Left lung (tissue), 10 donors: Measurements from ENCODE around the gene TANGO6. TPM values are rescaled to one million over a fixed set of nuclear protein-coding genes. Genes with fewer than 3 reads are reported as not detected.
"Not testable (repeated sequence)": the region's sequence is repeated elsewhere in the genome, so short reads cannot be mapped to it uniquely, and the experiment has no call there.

ENCODE experiments used
- ATAC-seq: fragments of 200-7000 bp; cut with Tn5 transposase; one replicate; pipeline ENCODE4 v1.9.1; 2020; ENCODE audit warnings: moderate library complexity
- DNase-seq, 4 donors: peaks; one replicate each; pipeline ENCODE4 v3.0.0-alpha.2; 2013 to 2020
- H3K27ac ChIP-seq, 2 donors: fragments of 200-600 bp; sonication (generic) in 1 of 2; one replicate each; pipeline versions ENCODE4 v1.5.0 to v1.8.0; 2020 to 2021
- H3K27me3 ChIP-seq, 2 donors: fragments of 200-600 bp; sonication (generic) in 1 of 2; one replicate each; pipeline versions ENCODE4 v1.5.0 to v1.8.0; 2020 to 2021
- H3K36me3 ChIP-seq, 2 donors: fragments of 200-600 bp; sonication (generic) in 1 of 2; one replicate each; pipeline versions ENCODE4 v1.5.0 to v1.8.0; 2020 to 2021
- H3K4me1 ChIP-seq, 2 donors: fragments of 200-600 bp; one replicate each; pipeline ENCODE4 v1.8.0; 2021
- H3K4me3 ChIP-seq, 2 donors: fragments of 200-600 bp; sonication (generic) in 1 of 2; one replicate each; pipeline versions ENCODE4 v1.5.0 to v1.8.0; 2020 to 2021; ENCODE audit warnings: mild to moderate bottlenecking in 1 of 2
- H3K9me3 ChIP-seq, 2 donors: fragments of 200-600 bp; sonication (generic) in 1 of 2; one replicate each; pipeline versions ENCODE4 v1.5.0 to v1.8.0; 2020 to 2021
- intact Hi-C, 2 donors: fragments of 100-400 bp; cut with DNase I; formaldehyde crosslinking; loops; one replicate each; pipeline versions ENCODE4 v1.11.2 to v1.14.2; 2022
- polyA plus RNA-seq, 6 donors: library from polyadenylated mRNA; unstranded; fragments of 120-200 nt; gene quantifications; one replicate each; pipeline ENCODE4 v1.2.1, GENCODE V29; 2013; ENCODE audit not compliant: insufficient read length in 6 of 6
- total RNA-seq, 2 donors: library from RNA; stranded (reverse); fragmentation: NEBNext Ultra II Directional; extraction: Animal tissue kit (Norgen Biotek cat#: 25700); gene quantifications; one replicate each; pipeline ENCODE4 v1.2.1, GENCODE V29; 2021
- TF ChIP-seq, protein P1 (sequence below), 2 donors: fragments of 200-600 bp; sonication (generic) in 1 of 2; IDR thresholded peaks; one replicate each; pipeline versions ENCODE4 v1.5.0 to v1.8.0; 2021; ENCODE audit warnings: antibody characterized with exemption in 2 of 2
- donor health status: DM: no; HTN: yes; CAD: no.
- donor health status: DM: no; HTN: no; CAD: no.

TANGO6 gene
- total and polyA plus RNA-seq, 8 donors: 6.3 to 24.1 (median 7.9) TPM

- H3K4me1 ChIP-seq: no peaks in the 10 kb centered on the region
- intact Hi-C loops: no loop called here
- H3K4me3 ChIP-seq: no peak overlapping the region
- H3K27me3 ChIP-seq: no peaks in the 10 kb centered on the region
- no peaks in the 10 kb centered on the region for H3K36me3 ChIP-seq
- no peak for DNase-seq
- TF ChIP-seq, protein P1, sequence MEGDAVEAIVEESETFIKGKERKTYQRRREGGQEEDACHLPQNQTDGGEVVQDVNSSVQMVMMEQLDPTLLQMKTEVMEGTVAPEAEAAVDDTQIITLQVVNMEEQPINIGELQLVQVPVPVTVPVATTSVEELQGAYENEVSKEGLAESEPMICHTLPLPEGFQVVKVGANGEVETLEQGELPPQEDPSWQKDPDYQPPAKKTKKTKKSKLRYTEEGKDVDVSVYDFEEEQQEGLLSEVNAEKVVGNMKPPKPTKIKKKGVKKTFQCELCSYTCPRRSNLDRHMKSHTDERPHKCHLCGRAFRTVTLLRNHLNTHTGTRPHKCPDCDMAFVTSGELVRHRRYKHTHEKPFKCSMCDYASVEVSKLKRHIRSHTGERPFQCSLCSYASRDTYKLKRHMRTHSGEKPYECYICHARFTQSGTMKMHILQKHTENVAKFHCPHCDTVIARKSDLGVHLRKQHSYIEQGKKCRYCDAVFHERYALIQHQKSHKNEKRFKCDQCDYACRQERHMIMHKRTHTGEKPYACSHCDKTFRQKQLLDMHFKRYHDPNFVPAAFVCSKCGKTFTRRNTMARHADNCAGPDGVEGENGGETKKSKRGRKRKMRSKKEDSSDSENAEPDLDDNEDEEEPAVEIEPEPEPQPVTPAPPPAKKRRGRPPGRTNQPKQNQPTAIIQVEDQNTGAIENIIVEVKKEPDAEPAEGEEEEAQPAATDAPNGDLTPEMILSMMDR (IDR thresholded peaks at IDR 0.05): no peak
- ATAC-seq: no peak
- H3K9me3 ChIP-seq: no peaks in the 10 kb centered on the region
- H3K27ac ChIP-seq: no peak overlapping the region
Observed at GRCh38 chr16:69049603-69050375, 206.5 kb downstream of the TANGO6 start.

DNA sequence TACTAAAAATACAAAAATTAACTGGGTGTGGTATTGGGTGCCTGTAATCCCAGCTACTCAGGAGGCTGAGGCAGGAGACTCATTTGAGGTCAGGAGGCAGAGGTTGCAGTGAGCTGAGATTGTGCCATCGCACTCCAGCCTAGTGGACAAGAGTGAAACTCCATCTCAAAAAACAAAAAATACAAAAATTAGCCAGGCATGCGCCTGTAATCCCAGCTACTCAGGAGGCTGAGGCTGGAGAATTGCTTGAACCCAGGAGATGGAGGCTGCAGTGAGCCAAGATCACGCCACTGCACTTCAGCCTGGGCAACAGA, 208.1 kb downstream of the TANGO6 start:
- H3K27ac ChIP-seq, ATAC-seq, DNase-seq, intact Hi-C loops, H3K27me3 ChIP-seq, H3K36me3 ChIP-seq, H3K4me1 ChIP-seq, H3K4me3 ChIP-seq, H3K9me3 ChIP-seq: not testable (repeated sequence)

DNA sequence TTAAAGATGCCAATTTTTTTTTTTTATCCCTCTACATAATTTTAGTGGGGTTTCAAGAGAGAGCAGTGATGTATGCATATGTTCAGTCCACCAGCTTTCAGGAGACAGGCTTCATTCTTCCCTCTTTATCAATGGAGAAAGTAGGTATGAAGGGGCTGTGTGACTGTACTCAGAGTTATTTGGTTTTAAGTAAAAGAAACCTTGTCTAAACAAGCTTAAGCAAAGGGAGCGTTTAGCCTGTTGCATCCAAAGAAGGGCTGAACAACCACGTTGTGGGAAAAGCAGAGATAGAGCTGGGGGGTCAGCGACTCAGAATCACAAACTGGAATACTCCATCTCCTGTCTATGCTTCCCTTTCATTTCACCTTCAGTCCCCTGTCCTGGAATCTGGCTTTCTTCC, 211.7 kb downstream of the TANGO6 start:
- DNase-seq (no peak), ATAC-seq (no peak)
- Histone ChIP-seq H3K27ac (no peak overlapping the region), H3K4me3 (no peak overlapping the region), H3K4me1 (no peaks in the 10 kb centered on the region), H3K27me3 (no peaks in the 10 kb centered on the region), H3K9me3 (no peaks in the 10 kb centered on the region), H3K36me3 (no peaks in the 10 kb centered on the region)
- TF ChIP-seq, protein P1 (IDR thresholded peaks at IDR 0.05): no peak
- intact Hi-C loops: no loop called here

DNA sequence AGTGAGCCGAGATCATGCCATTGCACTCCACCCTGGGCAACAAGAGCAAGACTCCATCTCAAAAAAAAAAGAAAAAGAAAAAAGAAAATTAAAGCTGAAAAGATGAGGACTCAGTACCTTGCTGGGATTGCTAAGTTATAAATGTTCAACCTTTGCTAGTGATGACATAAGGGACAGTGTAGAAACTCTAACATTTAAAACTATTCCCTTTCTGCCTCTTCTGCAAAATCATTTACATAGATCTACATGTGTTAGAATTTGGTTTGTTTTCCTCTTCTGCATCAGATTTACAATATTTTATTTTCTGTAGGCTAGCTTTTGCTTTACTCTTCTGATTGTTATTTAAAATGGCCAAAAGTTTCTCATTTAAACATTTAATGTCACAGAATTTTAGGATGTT, 212.6 kb downstream of the TANGO6 start:
- DNase-seq (no peak), ATAC-seq (no peak)
- TF ChIP-seq, protein P1 (IDR thresholded peaks at IDR 0.05): no peak
- H3K27me3 ChIP-seq: no peaks in the 10 kb centered on the region
- intact Hi-C loops: no loop called here
- no peak overlapping the region for H3K27ac ChIP-seq
- no peak overlapping the region for H3K4me3 ChIP-seq
- no peaks in the 10 kb centered on the region for H3K9me3 ChIP-seq
- H3K36me3 ChIP-seq: no peaks in the 10 kb centered on the region
- no peaks in the 10 kb centered on the region for H3K4me1 ChIP-seq

DNA sequence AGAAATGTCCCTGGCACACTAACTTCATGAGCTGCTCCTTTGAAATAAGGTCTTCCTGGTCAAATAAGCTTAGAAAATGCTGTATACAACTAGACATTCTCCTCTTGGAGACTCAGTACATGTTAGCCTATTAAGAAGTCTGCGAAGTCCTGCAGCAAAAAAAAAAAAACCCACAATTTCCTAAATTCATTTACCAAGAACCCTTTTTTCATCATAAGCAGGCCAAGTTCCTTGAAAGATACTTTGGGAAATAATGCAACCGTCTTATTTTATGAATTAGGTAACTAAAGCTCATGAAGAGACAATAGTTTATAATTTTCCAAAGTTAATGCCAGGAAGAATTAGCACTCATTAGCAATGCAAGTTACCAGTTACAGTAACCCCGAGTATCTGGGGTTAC, 213.1 kb downstream of the TANGO6 start:
- intact Hi-C loops: no loop called here
- ATAC-seq (no peak), DNase-seq (no peak)
- no peak overlapping the region for H3K27ac ChIP-seq
- H3K4me1 ChIP-seq: no peaks in the 10 kb centered on the region
- no peaks in the 10 kb centered on the region for H3K9me3 ChIP-seq
- no peaks in the 10 kb centered on the region for H3K27me3 ChIP-seq
- H3K36me3 ChIP-seq: no peaks in the 10 kb centered on the region
- H3K4me3 ChIP-seq: no peak overlapping the region
- TF ChIP-seq, protein P1 (IDR thresholded peaks at IDR 0.05): no peak
